ENCODE data around the gene ABCA7. TPM values are rescaled to one million over a fixed set of nuclear protein-coding genes. Genes with fewer than 3 reads are reported as not detected.
A peak's percentile ranks its signal among the peaks of the same experiment; 100 is the strongest.

The ABCA7 gene
- total RNA-seq, 1 experiment from 2014 or later: 40.3 TPM

DNA sequence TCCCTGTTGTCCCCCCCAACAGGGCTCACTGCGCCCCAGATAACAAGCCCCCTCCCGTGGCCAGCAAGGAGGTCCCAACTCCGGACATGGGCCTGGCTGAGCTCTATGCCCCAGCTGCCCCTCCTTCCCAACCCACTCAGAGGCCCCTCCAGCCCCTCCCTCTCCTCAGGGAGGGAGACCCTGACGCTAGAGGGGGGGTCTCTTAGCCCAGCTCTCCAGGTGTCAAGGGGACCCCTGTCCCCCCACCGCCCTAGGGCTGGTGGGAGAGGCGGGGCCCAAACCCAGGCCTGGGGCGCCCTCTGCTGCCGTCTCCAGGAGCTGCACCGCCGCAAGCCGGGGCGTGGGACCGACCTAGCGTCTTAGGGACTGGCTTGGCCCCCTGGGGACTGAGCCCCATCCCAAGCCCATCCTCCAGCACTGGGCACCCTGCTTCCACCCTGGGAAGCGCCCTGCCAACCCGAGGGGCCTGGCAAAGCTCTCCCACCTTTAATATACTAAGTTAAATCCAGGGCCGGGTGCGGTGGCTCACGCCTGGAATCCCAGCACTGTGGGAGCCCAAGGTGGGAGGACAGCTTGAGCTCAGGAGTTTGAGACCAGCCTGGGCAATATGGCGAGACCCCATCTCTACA, 38.3 kb upstream of the ABCA7 start (continued):
- TF ChIP-seq, protein P1, sequence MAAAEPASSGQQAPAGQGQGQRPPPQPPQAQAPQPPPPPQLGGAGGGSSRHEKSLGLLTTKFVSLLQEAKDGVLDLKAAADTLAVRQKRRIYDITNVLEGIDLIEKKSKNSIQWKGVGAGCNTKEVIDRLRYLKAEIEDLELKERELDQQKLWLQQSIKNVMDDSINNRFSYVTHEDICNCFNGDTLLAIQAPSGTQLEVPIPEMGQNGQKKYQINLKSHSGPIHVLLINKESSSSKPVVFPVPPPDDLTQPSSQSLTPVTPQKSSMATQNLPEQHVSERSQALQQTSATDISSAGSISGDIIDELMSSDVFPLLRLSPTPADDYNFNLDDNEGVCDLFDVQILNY (CRISPR knock-in tag; IDR thresholded peaks at IDR 0.05): no peak
- TF ChIP-seq ATF3 (CRISPR knock-in tag; conservative IDR thresholded peaks at IDR 0.05): no peak
- TF ChIP-seq, protein P2, sequence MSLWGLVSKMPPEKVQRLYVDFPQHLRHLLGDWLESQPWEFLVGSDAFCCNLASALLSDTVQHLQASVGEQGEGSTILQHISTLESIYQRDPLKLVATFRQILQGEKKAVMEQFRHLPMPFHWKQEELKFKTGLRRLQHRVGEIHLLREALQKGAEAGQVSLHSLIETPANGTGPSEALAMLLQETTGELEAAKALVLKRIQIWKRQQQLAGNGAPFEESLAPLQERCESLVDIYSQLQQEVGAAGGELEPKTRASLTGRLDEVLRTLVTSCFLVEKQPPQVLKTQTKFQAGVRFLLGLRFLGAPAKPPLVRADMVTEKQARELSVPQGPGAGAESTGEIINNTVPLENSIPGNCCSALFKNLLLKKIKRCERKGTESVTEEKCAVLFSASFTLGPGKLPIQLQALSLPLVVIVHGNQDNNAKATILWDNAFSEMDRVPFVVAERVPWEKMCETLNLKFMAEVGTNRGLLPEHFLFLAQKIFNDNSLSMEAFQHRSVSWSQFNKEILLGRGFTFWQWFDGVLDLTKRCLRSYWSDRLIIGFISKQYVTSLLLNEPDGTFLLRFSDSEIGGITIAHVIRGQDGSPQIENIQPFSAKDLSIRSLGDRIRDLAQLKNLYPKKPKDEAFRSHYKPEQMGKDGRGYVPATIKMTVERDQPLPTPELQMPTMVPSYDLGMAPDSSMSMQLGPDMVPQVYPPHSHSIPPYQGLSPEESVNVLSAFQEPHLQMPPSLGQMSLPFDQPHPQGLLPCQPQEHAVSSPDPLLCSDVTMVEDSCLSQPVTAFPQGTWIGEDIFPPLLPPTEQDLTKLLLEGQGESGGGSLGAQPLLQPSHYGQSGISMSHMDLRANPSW (CRISPR knock-in tag; conservative IDR thresholded peaks at IDR 0.05; ENCODE audit: low read depth): no peak
- no peak for TF ChIP-seq ZNF396 (CRISPR knock-in tag; IDR thresholded peaks at IDR 0.05; ENCODE audit: borderline replicate concordance)
- no peak for TF ChIP-seq GRHL2 (CRISPR knock-in tag; IDR thresholded peaks at IDR 0.05; ENCODE audit: insufficient replicate concordance, severe bottlenecking)
- TF ChIP-seq ZBTB43 (CRISPR knock-in tag; IDR thresholded peaks at IDR 0.05): no peak
- TF ChIP-seq HMGA2 (CRISPR knock-in tag; IDR thresholded peaks at IDR 0.05): no peak
- no peak for TF ChIP-seq SP1 (CRISPR knock-in tag; conservative IDR thresholded peaks at IDR 0.05)
- TF ChIP-seq GTF2I (CRISPR knock-in tag; conservative IDR thresholded peaks at IDR 0.05): 0 out of 2 replicates have a peak, but pooled peaks have one; percentile 15
- TF ChIP-seq ARID4B (CRISPR knock-in tag; IDR thresholded peaks at IDR 0.05; ENCODE audit: borderline replicate concordance): no peak
- TF ChIP-seq, protein P3, sequence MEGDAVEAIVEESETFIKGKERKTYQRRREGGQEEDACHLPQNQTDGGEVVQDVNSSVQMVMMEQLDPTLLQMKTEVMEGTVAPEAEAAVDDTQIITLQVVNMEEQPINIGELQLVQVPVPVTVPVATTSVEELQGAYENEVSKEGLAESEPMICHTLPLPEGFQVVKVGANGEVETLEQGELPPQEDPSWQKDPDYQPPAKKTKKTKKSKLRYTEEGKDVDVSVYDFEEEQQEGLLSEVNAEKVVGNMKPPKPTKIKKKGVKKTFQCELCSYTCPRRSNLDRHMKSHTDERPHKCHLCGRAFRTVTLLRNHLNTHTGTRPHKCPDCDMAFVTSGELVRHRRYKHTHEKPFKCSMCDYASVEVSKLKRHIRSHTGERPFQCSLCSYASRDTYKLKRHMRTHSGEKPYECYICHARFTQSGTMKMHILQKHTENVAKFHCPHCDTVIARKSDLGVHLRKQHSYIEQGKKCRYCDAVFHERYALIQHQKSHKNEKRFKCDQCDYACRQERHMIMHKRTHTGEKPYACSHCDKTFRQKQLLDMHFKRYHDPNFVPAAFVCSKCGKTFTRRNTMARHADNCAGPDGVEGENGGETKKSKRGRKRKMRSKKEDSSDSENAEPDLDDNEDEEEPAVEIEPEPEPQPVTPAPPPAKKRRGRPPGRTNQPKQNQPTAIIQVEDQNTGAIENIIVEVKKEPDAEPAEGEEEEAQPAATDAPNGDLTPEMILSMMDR (IDR thresholded peaks at IDR 0.05): peak; percentile 81
- TF ChIP-seq, protein P4, sequence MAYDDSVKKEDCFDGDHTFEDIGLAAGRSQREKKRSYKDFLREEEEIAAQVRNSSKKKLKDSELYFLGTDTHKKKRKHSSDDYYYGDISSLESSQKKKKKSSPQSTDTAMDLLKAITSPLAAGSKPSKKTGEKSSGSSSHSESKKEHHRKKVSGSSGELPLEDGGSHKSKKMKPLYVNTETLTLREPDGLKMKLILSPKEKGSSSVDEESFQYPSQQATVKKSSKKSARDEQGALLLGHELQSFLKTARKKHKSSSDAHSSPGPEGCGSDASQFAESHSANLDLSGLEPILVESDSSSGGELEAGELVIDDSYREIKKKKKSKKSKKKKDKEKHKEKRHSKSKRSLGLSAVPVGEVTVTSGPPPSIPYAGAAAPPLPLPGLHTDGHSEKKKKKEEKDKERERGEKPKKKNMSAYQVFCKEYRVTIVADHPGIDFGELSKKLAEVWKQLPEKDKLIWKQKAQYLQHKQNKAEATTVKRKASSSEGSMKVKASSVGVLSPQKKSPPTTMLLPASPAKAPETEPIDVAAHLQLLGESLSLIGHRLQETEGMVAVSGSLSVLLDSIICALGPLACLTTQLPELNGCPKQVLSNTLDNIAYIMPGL (CRISPR knock-in tag; IDR thresholded peaks at IDR 0.05): 0 out of 2 replicates have a peak, but pooled peaks have one; percentile 64
- TF ChIP-seq ZNF423 (CRISPR knock-in tag; IDR thresholded peaks at IDR 0.05): peak; percentile 59
- TF ChIP-seq PREB (CRISPR knock-in tag; IDR thresholded peaks at IDR 0.05; ENCODE audit: borderline replicate concordance): no peak
- no peak for TF ChIP-seq MAX (CRISPR knock-in tag; IDR thresholded peaks at IDR 0.05)
- TF ChIP-seq, protein P5, sequence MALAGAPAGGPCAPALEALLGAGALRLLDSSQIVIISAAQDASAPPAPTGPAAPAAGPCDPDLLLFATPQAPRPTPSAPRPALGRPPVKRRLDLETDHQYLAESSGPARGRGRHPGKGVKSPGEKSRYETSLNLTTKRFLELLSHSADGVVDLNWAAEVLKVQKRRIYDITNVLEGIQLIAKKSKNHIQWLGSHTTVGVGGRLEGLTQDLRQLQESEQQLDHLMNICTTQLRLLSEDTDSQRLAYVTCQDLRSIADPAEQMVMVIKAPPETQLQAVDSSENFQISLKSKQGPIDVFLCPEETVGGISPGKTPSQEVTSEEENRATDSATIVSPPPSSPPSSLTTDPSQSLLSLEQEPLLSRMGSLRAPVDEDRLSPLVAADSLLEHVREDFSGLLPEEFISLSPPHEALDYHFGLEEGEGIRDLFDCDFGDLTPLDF (CRISPR knock-in tag; IDR thresholded peaks at IDR 0.05): no peak
- TF ChIP-seq USF2 (CRISPR knock-in tag; IDR thresholded peaks at IDR 0.05): no peak
- no peak for TF ChIP-seq USF1 (CRISPR knock-in tag; IDR thresholded peaks at IDR 0.05)
- TF ChIP-seq ETV6 (CRISPR knock-in tag; IDR thresholded peaks at IDR 0.05): no peak
- no peak for TF ChIP-seq NFATC4 (CRISPR knock-in tag; IDR thresholded peaks at IDR 0.05)
